Activated CD4-positive, alpha-beta T cell treated with anti-CD3 and anti-CD28 coated beads for 4 hours (primary cell): ENCODE data around the gene MYL5.
"Not testable (repeated sequence)": the region's sequence is repeated elsewhere in the genome, so short reads cannot be mapped to it uniquely, and the experiment has no call there.

Experiments
- DNase-seq, 2 donors: peaks; one replicate each; pipeline ENCODE4 v3.0.0-alpha.2; 2020

MYL5 gene

GRCh38 chr4:636628-637159 is 37.6 kb upstream of the MYL5 start:
- DNase-seq, result no peak

- no peak for DNase-seq
Observed at GRCh38 chr4:637536-638280, 36.6 kb upstream of the MYL5 start.

GRCh38 chr4:642366-642765 is 32.0 kb upstream of the MYL5 start:
- not testable (repeated sequence) for DNase-seq

- peak; percentile 12 to 29 for DNase-seq
Observed at GRCh38 chr4:646460-646859, 27.9 kb upstream of the MYL5 start.

- no peak for DNase-seq
Observed at GRCh38 chr4:647481-647880, 26.9 kb upstream of the MYL5 start.

DNA sequence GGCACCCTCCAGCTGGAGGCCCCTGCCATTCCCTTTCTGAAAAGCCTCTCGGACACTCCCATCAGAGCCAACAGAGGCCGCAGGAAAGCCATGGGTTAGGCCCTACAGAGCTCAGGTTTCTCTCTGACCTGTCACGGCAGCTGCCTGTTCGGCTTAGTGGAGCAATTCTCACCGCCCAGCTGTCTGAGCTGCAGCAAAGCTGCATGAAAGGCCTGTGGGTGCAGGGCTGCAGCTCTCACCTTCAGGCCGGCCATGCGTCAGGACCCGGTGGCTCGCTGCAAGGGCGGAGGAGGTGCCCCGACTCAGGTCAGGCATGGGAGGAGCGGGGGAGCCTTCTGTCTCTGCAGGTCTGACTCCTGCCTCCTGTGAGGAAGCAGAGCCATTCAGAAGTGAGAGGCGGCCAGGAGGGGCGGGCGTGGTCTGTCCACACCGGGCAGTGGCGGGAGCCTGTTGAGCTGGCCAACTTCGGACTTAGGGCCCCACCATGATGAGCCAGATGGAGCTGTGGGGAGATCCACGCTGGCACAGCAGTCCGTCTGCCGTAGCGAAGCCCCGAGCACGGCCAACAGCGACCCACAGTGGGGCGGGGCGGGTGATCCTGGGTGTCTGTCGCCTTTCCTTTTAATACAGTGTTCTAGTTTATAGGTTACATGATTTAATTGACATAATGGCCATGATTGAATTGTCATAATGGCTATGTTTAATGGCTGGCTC is 25.6 kb upstream of the MYL5 start:
- no peak for DNase-seq

DNA sequence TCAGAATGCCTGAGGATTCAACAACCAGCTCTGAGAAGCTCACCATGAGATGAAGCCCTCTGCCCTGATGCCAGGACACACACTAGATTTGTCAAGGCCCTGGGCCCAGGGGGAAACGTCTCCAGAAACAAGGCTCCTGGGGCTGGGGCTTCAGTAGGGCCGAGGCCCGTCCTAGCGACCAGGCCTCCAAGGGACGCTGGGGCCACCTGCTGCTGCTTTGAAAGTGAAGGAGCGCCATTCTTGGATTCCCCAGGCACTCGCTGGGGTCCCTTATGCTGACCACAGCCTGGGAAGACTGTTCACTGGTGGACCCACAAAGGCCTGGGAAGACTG is 25.1 kb upstream of the MYL5 start:
- DNase-seq, result no peak

DNA sequence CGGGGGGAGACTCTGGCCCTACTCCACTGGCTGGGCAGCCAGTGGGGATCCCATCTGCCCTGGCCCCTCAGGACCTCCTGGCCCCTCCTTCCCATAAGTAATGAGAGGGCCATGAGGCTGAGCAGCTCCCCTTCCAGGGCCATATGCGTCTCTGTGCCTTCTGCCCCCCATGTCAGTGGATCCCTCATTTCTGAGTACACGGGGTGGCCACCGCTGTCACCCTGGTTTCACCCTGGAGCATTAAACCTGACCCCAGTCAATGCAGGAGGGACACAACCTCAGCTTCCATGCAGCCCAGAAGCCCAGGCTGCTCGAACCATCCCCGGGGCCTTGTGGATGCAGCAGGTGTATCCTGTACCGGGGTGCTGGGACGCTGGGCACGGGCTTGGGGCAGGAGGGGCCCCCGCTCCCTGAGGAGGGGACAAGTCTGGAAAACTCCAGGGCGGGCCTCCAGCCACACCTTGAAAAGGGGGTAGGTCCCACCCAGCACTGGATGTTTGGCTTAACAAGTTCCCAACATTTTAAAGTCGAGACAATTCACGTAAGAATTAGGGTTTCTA is 24.5 kb upstream of the MYL5 start:
- no peak for DNase-seq

DNA sequence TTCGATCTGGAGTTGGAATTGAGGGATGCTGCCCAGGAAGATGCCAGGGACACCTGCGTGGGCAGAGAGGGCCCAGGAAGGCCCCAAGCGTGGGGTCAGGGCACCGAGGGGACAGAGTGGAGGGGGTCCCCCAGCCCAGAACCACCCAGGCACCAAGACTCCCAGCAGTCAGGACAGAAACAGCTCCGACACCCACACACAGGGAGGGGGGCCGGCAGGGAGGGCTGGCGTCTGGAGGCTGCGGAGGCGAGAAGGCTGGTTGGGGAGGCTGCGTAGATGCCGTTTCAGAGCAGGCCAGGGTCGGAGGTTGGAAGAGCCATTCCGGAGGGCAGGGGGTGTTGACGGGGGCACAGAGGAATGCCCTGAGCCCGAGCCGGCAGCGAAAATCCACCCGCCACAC is 23.9 kb upstream of the MYL5 start:
- DNase-seq, result no peak

DNA sequence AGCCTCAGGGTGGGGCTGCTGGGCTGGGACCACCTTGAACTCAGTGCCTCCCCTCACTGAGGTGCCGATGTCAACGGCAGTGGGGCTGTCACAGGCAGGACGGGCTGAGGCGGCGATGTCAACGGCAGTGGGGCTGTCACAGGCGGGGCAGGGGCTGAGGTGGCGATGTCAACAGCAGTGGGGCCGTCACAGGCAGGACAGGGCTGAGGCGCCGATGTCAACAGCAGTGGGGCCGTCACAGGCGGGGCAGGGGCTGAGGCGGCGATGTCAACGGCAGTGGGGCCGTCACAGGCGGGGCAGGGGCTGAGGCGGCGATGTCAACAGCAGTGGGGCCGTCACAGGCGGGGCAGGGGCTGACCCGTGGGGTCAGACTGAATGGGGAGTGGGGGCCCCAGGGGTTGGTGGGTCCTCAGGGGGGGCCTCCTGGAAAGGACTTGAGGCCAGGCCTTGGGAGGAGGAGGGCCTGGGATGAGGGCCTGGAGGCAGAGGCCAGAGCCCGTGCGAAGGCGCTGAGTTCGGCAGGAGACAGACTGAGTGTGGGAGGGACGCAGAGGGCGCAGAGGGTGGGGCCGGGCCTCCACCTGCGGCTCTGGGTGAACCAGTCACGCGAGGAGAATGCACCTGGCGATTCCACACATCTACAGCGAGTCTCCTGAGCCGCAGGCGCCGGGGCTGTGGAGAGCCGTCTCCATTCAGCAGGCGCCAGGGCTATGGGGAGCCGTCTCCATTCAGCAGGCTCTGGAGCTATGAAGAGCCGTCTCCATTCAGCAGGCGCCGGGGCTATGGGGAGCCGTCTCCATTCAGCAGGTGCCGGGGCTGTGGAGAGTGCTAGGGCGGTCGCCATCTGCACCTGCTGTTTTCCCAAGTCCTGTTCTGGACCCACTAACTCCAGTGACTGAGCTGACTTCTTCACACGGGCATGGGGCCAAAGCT is 23.1 kb upstream of the MYL5 start:
- DNase-seq, result no peak

DNA sequence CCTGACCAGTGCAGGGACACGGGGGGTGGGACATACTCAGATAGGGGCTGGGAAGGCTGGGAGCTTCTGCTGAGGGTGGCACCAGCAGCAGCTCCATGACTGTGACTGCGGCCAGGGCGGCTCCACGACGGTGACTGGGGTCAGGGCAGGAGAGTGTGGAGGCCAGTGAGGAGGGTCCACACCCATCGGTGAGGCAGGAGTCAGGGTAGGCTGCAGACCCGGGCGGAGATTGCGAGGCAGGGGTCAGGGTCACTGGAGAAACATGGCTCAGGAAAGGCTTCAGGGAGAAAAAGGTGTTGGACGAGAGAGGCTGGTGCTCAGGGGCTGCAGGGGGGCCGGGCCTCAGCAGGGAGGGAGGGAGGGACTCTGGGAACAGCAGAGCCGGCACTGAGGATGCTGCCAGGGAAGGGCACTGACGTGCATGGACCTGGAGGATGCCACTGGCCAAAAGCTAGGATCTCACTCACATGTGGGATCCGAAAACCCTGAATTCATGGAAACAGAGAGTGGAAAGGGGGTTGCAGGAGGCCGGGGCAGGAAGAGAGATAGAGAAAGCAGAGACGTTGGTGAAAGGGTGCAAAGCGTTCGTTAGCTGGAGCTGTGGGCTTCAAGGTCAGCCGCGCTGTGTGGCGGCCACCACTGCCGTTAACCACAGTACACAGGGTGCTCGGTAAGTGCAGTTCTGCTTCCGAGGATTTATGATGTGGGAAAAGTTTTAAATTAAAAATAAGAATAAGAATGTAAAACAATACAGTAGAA is 22.3 kb upstream of the MYL5 start:
- DNase-seq, result no peak

DNA sequence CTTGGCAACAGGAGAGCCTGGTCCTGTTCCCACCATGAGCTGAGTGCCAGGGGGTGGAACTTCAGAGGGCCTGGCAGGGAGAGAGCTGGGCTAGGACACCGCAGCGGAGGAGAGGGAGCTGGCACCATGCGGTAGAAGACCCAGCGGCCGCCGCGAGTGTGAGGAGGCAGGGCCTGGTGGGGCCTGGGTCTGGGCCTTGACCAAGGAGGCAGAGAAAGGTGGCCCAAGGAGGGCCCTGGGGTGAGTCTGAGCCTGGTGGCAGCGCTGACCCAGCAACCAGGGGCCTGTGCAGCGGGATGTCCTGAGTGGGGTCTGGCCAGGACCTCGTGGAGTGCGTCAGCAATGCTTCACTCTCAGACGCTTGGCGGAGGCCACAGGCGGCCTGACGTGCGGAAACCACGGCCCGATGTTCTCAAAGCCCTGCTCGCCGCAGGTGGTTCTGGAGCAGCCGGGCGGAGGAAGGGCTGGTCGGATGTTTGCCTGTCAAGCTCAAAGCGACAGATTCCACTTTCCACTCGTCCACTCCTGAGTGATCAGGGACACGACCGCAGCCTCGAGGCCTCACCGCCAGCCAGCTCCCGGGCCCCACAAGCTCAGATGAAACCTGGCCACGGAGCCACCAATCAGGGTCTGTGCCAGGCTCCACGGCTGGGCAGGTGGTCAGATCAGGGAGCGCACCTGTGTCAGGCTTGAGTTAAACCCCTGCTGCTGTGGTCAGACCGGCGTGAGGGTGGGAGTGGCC is 21.1 kb upstream of the MYL5 start:
- DNase-seq, result no peak

GRCh38 chr4:653831-654502 is 20.4 kb upstream of the MYL5 start:
- no peak for DNase-seq

DNA sequence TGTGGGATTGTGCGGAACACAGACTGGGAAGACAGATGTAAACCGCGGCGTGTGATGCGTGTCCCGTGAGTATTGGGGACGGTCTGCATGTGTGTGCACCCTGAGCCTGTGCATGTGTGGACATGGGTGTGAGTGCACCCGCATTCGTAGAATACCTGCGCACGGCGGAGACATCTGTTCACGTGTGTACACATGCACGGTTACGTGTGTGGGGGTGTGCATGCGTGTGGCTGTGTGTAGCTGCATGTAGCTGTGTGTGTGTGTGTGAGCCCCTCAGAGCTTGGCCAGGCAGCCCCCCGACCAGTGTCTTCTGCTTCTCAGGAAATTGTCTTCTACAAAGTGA is 19.9 kb upstream of the MYL5 start:
- DNase-seq, result no peak

DNA sequence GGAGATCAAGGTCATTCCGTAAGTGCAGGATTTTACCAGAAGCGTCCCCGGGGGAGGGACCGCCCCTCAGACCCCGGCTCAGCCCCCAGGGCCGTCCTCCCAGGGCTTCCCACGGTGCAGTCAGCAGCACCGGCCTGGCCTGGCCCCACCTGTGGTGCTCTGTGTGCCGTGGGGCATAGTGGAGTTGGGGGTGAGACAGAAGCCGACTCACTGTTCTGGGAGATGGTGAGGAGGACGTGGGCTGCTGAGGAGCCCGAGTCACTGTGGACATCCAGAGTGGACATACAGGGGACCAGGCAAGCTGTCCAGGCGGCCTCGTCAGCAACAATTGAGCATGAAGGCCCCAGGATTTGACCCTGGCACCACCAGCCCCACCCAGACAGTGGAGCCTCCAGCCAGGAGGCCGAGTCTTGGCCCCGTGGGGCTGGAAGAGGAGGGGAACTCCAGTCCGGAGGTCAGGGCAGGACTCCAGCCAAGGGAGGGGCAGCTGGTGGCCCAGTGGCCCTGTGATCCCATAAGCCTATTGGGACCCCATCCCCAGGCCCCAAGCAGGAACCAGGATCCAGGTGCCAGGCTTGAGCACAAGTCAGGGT is 19.4 kb upstream of the MYL5 start:
- no peak for DNase-seq

GRCh38 chr4:655464-656151 is 18.7 kb upstream of the MYL5 start:
- DNase-seq, result no peak

DNA sequence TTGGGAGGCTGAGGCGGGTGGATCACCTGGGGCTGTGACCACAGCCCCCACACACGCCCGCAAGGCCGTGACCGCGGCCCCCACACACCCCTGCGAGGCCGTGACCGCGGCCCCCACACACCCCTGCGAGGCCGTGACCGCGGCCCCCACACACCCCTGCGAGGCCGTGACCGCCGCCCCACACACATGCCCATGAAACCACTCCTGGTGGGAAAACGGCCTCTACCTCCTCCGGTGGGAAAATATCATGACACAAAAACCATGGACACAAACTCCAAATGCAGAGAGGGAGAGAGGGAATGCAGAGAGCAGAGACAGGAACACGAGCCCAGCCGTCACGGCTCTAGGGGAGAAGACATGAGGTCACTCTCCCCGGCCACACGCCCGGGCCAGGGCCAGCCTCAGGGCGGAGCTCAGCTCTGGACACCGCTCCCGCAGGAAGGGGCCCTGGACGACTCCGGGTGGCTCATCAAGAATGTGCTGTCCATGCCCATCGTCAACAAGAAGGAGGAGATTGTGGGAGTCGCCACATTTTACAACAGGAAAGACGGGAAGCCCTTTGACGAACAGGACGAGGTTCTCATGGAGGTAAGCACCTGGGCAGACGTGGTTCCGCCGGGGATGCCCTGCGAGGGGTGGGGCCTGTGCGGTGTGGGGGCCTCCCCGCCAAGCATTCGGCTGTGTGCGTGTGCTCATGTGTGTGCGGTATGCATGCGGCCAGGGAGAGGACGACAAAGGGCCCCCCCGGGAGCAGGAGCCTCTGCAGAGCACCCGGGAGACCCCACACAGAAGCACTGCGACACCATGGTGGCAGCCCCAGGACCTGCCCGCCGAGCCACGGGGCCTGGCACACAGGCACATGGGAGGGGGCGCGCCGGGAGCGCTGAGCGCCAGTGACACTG is 17.7 kb upstream of the MYL5 start:
- DNase-seq, result no peak

DNA sequence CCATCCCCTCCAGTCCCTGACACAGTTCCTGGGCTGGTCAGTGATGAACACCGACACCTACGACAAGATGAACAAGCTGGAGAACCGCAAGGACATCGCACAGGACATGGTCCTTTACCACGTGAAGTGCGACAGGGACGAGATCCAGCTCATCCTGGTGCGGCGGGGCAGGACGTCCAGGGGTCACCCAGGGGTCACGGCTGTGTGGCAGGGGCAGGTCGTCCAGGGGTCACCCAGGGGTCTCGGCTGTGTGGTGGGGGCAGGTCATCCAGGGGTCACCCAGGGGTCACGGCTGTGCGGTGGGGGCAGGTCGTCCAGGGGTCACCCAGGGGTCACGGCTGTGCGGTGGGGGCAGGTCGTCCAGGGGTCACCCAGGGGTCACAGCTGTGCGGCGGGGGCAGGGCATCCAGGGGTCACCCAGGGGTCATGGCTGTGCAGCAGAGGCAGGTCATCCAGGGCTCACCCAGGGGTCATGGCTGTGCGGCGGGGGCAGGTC is 17.0 kb upstream of the MYL5 start:
- no peak for DNase-seq
